ENCODE measurements around the gene GUCA2B.

The GUCA2B gene

DNA sequence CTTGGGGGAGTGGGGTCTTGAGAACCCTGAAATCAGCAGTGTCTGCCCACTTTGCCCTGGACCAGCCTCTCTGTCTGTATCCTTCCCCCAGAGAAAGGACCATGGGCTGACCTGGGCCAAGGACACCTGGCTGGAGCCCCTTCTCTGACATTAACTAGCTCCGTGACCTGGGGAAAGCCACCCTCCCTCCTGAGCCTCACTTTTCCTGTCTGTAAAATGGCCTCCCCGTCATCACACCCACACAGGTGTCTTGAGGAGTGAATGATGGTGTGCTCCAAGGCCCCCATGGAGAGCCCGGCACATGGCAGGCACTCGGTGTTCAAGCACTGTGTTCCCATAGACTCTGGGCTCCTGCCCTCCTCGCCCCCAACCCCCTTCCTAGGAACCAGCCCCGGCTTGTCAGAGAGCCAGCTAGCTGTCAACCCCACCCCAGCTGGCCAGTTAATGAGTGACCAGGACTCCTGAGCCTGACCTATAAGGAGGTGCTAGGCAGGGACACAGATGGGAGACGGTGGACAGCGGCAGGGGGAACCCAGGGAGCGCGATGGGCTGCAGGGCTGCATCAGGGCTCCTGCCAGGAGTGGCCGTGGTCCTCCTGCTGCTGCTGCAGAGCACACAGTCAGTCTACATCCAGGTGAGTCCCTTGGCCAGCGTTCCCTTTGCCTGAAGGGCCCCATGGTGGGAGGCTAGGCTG is at the start of gene GUCA2B:
Gene GUCA2B (plus strand): TSS at position 504 of the 694 bp plus-strand sequence. CDS start 41 bp downstream, at position 545.
- DNase-seq (ENCODE audit: low read depth): no peak

DNA sequence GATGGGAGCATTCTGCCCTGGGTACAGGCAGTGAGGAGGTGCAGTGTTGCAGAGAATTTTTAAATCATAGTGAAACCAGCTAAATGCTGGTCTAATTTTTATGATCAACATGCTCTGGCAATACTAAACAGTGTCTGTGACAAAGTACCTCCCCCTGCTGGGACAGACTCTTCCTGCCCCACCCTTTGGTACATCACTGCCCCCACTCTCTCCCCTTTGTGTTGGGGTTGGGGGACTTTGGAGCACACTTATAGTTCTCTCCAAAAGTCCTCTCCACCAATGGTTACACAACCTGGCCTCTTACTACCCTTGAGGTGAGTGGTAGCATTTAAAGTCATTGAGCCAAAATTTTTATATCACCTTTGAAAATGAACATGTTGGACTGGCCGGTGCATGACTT is 48.2 kb upstream of the GUCA2B start:
- no peak for DNase-seq (ENCODE audit: low read depth)

DNA sequence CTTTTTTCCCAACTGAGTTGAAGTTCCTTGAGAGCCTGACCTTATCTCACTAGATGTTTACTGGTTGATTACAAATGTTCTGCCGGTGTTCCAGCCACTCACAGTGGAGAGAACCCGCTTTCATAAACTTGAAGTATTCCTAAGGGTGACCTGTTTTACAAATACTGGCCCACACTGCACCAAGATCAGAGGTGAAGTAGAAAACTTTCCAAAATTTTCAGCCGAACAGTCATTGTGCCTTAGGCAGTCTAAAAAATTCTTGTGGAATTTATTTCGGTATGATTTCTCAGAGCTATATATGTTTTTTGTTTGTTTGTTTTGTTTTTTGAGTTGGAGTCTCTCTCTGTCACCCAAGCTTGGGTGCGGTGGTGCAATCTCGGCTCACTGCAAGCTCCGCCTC is 44.9 kb upstream of the GUCA2B start:
- no peak for DNase-seq (ENCODE audit: low read depth)

DNA sequence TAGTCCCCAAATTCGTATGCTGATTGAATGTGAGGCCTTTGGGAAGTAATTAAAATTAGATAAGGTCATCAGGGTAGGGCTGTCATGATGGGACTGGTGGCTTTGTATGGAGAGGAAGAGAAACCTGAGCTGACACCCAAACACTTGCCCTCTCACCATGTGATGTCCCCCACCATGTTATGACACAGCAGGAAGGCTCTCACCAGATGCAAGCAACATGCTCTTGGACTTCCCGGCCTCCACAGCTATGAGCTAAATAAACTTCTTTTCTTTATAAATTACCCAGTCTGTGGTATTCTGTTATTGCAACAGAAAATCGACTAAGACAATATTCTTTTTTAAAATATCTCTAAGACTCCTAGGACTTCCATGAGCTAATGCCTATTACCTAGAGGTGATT is 43.6 kb upstream of the GUCA2B start:
- no peak for DNase-seq (ENCODE audit: low read depth)

DNA sequence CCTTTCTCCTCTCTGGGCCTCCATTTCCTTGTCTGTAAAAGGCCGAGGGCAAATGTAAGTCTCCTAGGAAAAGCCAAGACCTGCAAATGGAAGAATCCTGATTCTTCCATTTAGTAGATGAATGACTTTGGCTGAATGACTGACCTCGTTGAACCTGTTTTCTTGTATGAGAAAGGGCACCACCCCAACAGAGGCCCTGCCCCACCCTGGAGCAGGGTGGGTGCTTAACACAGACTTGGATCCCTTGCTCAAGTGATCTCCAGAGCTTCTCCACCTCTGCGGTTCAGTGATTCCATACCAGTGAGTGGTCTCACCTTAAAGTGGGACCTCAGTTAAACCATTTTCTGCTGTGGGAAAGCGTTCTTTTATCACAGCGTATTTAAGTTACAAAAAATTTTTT is 39.0 kb upstream of the GUCA2B start:
- no peak for DNase-seq (ENCODE audit: low read depth)

DNA sequence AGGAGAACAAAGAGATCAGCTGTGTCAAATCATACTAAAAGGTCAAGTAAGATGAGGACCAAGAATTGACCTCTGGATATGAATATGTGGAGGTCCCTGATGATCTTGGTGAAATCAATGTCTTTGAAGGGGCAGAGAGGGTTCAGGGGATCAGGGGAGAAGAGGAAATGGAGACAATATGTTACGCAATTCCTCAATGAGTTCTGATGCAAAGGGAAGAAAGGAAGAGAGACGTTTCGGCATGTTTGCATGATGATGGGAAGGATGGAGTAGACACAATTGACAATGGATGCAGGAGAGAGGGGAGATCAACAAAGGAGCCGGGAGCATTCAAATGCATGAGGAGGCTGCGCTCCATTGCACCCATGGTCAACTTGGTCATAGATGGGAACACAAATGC is 36.0 kb upstream of the GUCA2B start:
- DNase-seq (ENCODE audit: low read depth): no peak

DNA sequence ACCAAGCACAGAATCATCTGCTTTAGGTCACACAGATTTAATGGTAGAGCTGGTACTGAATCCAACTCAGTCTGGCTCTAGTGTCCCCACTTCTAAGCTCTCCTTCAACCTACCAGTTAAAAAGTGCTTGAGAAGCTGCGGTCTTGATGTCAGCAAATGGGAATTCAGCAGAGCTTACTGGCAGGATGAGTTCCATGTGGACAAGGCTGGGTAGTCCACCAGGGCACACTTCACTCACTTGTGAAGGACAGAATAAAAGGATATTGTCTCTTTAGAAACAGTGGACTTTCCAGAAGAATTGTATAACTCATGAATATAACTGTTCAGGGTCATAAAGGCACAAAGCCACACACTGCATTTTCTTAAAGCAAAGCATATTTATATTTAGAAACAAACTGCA is 35.1 kb upstream of the GUCA2B start:
- DNase-seq (ENCODE audit: low read depth): no peak

DNA sequence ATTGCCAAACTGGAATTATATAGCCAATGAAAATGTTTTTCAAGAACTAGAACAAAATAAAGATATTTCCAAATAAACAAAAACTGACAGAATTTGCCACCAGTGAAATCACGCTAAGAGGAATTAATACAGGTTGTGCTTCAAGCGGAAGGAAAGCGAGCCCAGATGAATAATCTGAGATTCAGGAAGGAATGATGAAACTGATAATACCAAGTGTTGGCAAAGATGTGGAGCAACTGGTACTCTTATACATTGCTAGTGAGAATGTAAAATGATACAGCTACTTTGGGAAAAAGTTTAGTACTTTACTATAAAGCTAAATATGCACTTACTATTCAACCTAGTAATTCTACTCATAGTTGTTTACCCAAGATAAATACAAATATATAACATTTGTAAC is 30.8 kb upstream of the GUCA2B start:
- no peak for DNase-seq (ENCODE audit: low read depth)

DNA sequence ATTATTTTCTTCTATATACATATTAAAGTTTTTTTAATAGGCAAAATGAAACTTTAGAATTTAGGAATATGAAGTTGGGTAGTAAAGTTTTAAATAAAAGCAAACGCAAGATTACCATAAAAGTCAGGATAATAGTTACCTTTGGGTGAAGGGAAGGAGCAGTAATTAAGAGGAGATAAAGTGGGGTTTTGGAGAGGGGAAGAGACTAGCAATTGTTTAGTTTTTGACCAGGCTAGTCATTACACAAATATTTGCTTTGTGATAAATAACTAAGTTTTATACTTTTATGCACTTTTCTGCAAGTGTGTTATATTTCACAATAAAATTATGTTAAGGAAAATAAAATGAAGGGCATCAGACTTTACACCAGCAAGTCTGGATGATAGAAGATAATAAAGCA is 27.7 kb upstream of the GUCA2B start:
- DNase-seq (ENCODE audit: low read depth): no peak

DNA sequence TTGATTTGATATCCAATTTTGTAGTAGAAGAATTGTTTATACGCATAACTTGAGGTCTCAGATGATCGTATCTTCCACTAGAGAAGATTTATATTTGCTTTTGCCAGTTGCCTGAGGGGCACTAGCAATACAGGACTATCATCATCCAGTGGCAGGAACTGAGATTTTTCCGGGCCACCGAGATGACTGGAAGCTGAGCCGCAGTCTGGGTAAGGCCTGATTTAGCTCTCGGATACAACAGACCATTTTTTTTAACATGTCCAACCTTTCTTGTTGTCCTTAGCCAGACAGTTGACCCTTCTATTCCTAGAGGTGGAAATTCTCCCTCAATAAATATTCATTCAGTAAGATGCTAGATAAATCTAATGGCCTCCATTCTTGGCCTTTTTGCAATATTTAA is 25.4 kb upstream of the GUCA2B start:
- DNase-seq (ENCODE audit: low read depth): no peak

DNA sequence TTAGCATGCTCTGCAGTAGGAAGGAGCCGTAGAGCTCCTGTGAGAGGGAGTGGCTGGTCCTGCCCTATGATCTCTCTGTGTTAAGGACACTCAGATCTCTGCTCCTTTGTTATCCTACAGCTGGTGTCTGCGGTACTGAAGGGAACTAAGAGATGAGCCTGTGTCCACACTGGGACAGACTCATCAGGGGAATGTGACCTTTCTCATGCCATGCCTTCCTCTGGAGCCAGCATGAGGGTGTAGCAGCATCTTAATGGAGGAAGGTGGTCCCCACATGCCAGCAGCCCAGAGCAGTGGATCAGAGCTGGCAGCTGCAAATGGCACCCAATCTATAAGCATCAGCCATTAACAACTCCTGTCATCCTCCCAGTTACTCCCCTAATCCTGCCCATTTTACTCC is 24.7 kb upstream of the GUCA2B start:
- DNase-seq (ENCODE audit: low read depth): no peak

DNA sequence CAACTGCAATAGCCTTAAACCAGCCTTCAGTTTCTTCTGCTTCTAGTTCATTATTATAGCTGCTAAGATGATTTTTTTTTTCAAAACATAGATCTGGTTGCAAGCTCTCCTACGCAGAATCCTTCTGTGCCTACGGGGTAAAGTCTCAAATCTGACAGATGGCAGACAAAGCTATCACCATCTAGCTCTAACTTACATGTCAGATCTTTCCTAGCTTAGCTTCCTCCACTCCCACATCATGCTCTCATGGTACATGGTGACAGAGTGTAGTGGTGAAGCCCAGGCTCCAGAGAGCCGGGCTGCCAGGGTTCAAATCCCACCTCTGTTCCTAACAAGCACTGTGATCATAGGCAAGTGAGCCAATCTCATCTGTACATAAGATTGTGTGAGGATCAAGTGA is 24.2 kb upstream of the GUCA2B start:
- DNase-seq (ENCODE audit: low read depth): no peak

DNA sequence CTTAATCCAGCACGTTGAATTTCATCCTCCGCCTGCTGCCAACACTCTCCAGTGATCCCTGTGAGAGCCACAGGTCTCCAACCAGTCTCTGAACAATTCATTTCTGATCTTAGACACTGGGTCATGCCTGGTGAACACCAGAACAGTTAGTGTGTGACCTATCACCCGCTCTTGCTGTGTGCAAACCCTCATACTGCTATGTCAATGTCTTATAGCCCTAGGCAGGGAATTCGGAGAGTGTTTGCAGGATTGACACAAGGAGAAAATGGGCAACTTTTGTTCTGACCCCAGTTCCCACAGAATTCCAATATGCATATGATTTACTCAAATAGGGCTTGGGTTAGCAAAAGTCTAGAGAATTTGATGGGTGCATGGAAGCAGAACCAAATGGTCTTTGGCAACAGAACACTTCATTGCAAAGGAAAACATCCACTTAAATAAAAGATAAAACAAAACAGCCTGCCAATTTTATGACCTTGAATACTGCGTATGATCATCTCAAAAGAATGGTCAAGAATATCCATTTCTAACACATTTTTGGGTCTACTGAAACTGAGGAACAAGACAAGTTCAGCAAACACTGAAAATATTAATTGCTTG is 23.0 kb upstream of the GUCA2B start:
- DNase-seq (ENCODE audit: low read depth): no peak

DNA sequence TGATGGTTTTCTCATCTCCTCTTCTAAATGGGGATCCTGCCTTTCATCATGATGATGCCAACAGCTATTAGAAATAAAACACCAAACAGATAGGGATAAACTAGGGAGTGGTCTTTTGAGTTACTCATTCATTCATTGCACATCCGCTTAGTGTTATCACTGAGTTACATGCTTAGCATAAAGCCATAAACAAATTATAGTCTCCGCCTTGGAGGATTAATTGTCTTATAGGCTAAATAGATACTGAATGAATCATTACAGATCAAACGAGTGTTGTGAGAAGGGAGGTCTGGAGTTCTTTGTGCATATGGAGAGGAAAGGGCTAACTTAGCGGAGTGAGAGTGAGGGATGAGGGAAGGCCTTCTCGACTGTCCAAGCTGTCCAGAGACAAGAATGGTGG is 19.8 kb upstream of the GUCA2B start:
- no peak for DNase-seq (ENCODE audit: low read depth)

DNA sequence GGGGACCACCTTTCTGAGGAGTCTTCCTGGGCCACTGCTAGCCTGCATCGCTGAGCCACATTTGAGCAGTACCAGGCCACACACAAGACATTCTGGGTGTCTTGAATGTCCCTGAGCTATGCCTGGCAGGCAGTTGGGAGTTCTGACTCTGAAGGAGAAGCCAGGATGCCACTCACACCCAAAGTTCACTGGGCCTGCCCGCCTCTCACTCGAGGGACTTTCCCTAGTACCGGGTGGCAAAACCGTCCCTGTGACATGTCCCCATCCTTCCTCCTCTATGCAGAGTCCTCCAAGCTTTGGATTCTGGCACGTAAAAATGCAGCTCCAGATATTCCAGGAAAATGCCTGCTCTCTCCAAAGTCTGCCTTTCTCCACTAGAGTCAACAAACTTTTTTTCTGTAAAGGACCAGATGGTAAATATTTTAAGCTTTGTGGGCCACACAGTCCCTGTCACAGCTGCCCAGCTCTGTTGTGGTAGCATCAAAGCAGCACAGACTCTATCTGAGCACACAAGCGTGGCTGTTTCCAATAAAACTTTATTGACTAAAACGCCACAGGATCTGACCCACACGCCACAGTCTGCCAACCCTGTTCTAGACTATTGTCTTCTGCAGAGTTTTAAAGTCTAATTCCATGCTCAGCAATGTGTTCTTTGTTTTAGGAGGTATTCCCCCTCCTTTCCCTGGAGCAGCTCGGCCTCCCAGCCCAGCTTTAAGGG is 19.2 kb upstream of the GUCA2B start:
- DNase-seq (ENCODE audit: low read depth): no peak

DNA sequence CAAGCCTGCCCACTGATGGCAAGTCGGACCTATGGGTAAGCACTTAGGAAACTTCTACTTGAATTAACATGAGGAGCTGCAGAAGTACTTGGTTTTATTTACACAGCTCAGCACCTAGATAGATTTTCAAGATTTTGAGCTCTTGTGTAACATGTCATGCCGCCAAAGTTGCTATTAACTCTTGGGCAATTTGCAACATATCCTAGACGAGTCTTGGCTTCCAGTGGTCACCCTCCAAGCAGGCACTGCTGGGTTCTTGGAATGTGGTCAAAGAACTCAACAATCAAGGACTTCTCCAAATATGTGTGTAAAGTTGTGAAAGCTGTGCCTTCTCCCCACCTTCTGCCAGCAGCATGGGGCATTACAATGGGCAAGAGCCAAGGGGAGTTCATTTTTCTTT is 17.8 kb upstream of the GUCA2B start:
- DNase-seq (ENCODE audit: low read depth): no peak

DNA sequence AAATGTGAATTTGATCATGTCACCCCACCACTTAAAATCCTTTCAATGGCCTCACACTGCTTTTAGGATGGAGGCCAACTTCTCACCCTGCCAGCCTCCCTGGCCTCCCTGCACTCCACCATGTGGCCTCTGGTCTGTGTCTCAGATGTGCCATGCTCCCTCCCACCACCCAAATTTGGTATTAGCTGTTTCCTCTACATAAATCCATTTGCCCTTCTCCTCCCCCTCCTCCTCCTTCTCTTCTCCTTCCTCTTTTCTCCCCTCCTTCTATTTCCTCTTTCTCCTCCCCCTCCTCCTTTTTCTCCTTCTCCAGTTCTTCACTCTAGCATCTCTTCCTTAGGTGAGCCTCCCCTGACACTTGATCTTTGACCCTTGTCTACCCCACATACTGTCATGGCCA is 16.7 kb upstream of the GUCA2B start:
- DNase-seq (ENCODE audit: low read depth): no peak

DNA sequence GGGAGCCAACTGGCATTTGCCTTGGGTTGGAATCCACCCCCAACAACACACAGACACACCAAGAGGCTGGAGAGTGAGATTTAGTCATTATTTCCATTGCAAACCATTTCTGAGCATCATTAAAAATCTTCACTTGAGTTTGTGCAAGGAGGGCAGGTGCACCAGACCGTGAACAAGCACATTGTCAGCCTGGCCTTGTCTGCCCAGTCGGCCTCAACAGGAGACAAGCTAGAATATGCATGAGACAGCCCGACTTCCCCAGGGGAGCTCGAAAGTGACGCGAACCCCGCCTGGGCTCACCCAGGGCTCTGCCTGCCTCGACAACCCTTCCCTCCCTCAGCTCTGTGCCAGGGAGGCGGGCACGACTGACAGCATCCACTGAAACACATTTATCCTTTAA is 15.4 kb upstream of the GUCA2B start:
- DNase-seq (ENCODE audit: low read depth): no peak

DNA sequence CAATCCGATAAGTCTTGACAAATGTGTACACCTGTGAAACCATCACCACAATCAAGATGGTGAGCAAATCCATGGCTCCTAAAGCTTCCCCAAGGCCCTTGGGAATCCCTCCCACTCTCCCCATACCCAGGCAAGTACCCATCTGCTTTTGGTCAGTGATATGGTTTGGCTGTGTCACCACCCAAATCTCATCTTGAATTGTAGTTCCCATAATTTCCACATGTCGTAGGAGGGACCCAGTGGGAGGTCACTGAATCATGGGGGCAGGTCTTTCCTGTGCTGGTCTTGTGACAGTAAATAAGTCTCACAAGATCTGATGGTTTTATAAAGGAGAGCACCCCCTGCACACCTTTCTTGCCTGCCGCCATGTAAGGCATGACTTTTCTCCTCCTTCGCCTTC is 14.6 kb upstream of the GUCA2B start:
- DNase-seq (ENCODE audit: low read depth): no peak

DNA sequence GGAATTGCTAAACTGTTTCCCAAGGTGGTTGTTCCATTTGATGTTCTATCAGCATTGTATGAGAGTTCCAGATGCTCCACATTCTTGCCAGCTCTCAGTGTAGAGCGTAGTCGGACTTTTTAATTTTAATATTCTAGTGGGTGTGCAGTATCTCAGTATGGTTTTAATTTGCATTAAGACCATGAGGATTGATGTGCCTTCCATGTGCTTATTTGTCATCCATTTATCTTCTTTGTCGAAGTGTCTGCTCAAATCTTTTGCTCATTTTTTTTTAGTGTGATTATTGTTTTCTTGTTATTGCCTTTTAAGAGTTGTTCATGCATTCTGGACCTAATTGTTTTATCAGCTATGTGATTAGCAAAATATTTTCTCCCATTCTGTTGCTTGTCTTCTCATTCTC is 13.8 kb upstream of the GUCA2B start:
- DNase-seq (ENCODE audit: low read depth): no peak

DNA sequence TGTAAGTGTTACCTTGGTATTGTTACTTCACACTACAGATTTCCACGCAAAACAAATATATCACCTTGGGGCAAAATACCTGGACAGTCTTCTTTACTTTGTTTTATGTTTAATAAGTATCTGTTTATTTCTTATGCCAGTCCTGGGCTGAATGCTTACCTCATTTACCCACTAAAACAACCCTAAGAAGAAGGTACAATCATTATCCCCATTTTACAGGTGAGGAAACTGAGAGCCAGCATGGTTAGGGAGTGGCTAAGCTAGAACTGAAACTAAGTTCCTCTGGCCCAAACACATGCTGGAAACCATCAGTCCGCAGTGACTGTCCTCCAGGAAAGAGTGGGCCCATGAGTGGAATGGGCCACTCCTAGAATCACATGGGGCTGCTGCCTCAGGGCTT is 13.0 kb upstream of the GUCA2B start:
- DNase-seq (ENCODE audit: low read depth): no peak

DNA sequence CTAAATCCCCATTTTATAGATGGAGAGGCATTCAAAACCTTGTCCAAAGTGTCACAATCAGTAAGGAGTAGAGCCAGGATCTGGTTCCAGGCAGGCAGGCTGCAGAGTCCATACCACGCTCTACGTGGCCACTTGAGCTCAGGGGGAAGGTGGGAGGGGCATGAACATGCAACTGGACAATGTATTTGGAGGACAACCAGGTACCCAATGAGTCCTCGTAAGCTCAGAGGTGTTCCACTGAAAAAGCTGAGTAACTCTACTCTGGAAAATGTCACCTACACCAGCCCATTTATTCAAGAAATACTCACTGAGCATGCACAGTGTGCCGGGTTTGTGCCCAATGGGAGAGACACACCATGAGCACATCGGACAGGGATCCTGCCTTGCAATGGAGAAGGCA is 11.2 kb upstream of the GUCA2B start:
- DNase-seq (ENCODE audit: low read depth): no peak

DNA sequence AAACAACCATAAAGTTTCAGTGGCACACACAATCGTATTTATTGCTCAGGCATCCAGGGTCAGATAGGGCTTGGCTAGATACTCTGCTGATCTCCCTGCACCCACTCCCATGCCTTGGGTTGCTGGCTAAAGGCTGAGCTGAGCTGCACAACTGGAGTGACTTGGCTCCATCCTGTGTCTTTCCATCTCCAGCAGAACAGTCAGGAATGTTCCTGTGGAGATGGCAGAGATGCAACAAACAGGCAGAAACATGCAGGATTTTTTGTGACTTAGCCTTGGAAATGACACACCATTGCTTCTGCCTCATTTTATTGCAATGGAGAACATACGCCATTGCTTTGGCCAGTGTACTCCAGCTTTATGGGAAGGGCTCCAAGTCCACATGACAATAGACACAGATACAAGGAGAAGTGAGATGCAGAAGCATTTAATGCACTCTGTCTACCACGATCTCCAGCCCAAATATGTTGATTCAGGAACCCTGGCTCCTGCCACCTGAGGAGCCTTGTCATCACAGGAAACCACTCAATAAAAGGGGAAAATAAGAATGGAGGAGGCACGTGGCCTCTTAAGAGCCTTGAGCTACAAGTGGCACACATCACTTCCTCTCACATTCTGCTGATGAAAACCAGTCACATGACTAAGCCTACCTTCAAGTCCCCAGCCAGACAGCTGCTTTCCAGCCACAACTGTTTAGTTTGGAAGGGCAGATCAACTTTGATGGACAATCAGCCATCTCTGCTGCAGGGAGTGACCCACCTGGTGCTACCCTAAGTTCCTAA is 10.1 kb upstream of the GUCA2B start:
- no peak for DNase-seq (ENCODE audit: low read depth)

Data from HS-5 (cell line).